HAP-1 (cell line): Measurements from ENCODE around the gene BLVRB.
"Not testable (repeated sequence)": the region's sequence is repeated elsewhere in the genome, so short reads cannot be mapped to it uniquely, and the experiment has no call there.

Experiments
- DNase-seq, 2 experiments: peaks; one replicate each; pipeline ENCODE4 v3.0.0-alpha.2; 2016 to 2020; ENCODE audit warnings: low spot score in 2 of 2
- H3K27me3 ChIP-seq: fragments of 250-450 bp; sonication (Bioruptor Pico); 2 replicates; pipeline ENCODE4 v1.5.1; 2020; ENCODE audit warnings: low read depth, mild to moderate bottlenecking, moderate library complexity
- H3K36me3 ChIP-seq: fragments of 250-450 bp; sonication (Bioruptor Pico); replicated peaks from 2 replicates; pipeline ENCODE4 v1.5.1; 2020; ENCODE audit warnings: mild to moderate bottlenecking
- H3K4me1 ChIP-seq: fragments of 250-450 bp; sonication (Bioruptor Pico); 2 replicates; pipeline ENCODE4 v1.5.1; 2020; ENCODE audit warnings: mild to moderate bottlenecking
- H3K4me3 ChIP-seq: fragments of 250-450 bp; sonication (Bioruptor Pico); 2 replicates; pipeline ENCODE4 v1.5.1; 2020; ENCODE audit warnings: mild to moderate bottlenecking, moderate library complexity
- H3K9me3 ChIP-seq: fragments of 250-450 bp; sonication (Bioruptor Pico); 2 replicates; pipeline ENCODE4 v1.5.1; 2020; ENCODE audit warnings: mild to moderate bottlenecking, moderate library complexity
- in situ Hi-C: fragments of 300-500 bp; cut with MboI; formaldehyde crosslinking; loops from 3 replicates; pipeline ENCODE4 v1.14.3; 2020; ENCODE audit warnings: low sequenced_read_pairs, inconsistent platforms, mixed read lengths

BLVRB gene

DNA sequence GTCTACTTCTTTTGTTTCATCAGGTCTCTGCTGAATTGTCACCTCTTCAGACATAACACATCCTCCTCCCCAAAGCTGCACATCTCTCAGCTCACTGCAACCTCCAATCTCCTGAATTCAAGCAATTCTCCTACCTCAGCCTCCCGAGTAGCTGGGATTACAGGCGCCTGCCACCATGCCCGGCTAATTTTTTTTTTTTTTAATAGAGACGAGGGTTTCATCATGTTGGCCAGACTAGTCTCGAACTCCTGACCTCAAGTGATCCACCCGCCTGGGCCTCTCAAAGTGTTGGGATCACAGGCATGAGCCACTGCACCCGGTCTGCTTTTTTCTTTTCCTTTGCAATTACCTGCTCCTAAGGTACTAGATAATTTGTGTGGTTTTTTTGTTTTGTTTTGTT, 32.8 kb downstream of the BLVRB start:
- in situ Hi-C loops, DNase-seq, H3K4me3 ChIP-seq: not testable (repeated sequence)

DNA sequence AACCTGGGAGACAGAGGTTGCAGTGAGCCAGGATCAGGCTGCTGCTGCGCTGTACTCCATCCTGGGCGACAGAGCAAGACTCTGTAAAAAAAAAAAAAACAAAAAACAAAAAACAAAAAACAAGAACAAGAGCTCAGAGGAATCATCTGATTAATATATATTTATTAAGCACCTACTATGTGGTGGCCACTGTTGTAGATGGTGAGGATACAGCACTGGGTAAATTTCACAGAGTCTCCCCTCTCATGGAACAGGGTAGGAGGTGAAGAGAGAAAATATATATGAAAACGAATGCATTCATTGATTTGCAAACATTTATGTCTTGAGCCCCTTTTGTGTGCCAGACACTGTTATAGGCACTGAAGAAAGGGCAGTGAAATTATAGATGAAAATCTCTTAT, 33.8 kb downstream of the BLVRB start:
- Histone ChIP-seq H3K4me3 (no peak overlapping the region), H3K27me3 (no peaks in the 10 kb centered on the region), H3K4me1 (peaks cover 26% of the 10 kb centered on the region), H3K9me3 (no peaks in the 10 kb centered on the region; the same call in 1 of the 2 replicates), H3K36me3 (no peaks in the 10 kb centered on the region)
- no peak for DNase-seq
- in situ Hi-C loops: no loop called here

More for the DNA sequence above, 32.8 kb downstream of the BLVRB start:
- H3K9me3 ChIP-seq, H3K27me3 ChIP-seq, H3K36me3 ChIP-seq: not testable (repeated sequence)
- peaks cover 26% of the 10 kb centered on the region for H3K4me1 ChIP-seq

DNA sequence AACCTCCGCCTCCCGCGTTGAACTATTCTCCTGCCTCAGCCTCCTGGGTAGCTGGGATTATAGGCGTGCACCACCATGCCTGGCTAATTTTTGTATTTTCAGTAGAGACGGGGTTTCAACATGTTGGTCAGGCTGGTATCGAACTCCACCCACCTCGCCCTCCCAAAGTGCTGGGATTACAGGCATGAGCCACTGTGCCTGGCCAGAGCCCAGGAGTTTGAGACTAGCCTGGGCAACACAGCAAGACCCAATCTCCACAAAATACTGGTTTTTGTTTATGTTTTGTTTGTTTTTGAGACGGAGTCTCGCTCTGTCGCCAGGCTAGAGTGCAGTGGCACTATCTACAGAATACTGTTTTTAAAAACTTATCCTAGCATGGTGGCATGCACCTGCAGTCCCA, 35.3 kb downstream of the BLVRB start:
- H3K4me3 ChIP-seq, in situ Hi-C loops, DNase-seq, H3K36me3 ChIP-seq, H3K27me3 ChIP-seq, H3K9me3 ChIP-seq: not testable (repeated sequence)
- H3K4me1 ChIP-seq: peaks cover 26% of the 10 kb centered on the region

DNA sequence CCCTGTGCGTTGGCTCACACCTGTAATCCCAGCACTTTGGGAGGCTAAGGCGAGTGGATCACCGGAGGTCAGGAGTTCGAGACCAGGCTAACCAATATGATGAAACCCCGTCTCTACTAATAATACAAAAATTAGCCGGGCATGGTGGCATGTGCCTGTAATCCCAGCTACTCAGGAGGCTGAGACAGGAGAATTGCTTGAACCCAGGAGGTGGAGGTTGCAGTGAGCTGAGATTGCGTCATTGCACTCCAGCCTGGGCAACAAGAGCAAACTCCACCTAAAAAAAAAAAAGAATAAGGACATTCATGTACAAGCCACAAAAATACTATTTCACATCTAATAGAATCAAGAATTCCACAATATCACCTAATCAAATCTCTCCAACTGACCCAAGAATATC, 37.3 kb downstream of the BLVRB start:
- H3K9me3 ChIP-seq, DNase-seq, H3K36me3 ChIP-seq, H3K27me3 ChIP-seq, H3K4me3 ChIP-seq, in situ Hi-C loops: not testable (repeated sequence)
- H3K4me1 ChIP-seq: peaks cover 22% of the 10 kb centered on the region

DNA sequence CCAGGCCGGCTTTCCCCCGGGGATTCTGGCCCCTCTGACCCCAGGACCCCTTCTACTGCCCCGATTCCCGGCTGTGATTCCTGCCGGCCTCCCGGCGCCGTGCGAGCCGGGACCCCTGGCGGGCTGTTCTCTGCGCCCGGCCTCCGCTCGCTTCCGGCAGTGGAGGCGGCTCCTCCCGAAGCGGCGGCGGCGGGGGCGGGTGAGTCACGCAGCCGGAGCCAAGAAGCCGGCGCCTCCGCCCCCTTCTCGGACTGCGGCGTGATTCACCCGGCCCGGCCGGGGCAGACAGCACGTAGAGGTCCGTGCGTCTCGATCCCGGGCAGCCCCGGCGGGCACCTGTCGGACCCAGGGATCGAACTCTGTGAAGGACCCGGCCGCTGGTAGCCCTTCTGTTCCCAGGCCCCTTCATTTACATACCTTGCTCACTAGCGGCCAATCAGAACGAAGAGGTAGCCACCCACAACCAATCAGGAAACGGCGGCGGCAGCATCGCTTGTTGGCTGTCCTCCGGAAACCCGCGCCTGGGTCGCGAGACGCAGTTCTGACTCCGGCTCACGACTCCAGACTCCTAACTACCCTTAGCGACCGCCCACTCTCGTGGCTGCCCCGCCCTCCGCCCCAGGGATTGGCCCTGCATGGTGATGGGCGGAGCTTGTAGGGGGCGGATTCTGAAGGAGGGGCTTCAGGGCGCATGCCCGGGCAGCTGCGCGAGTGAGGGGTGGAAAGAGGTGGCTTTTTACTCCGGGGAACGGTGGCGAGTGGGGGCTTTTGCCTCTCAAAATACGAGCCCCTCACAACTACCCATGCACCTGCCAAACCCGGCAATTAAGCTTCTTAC, 39.9 kb downstream of the BLVRB start, which contains the start of gene SERTAD1:
TSS of gene SERTAD1 (minus strand) at position 543 of the 838 bp plus-strand sequence. CDS start 2,446 bp downstream, outside the sequence.
- no peaks in the 10 kb centered on the region for H3K9me3 ChIP-seq
- H3K27me3 ChIP-seq: no peaks in the 10 kb centered on the region
- peak; percentile 97 to 100 for DNase-seq
- H3K36me3 ChIP-seq: no peaks in the 10 kb centered on the region; the same call in 1 of the 2 replicates
- in situ Hi-C loops: no loop called here
- H3K4me1 ChIP-seq: peaks cover 15% of the 10 kb centered on the region
- peak within 1 kb of the TSS; percentile 85 for H3K4me3 ChIP-seq

DNA sequence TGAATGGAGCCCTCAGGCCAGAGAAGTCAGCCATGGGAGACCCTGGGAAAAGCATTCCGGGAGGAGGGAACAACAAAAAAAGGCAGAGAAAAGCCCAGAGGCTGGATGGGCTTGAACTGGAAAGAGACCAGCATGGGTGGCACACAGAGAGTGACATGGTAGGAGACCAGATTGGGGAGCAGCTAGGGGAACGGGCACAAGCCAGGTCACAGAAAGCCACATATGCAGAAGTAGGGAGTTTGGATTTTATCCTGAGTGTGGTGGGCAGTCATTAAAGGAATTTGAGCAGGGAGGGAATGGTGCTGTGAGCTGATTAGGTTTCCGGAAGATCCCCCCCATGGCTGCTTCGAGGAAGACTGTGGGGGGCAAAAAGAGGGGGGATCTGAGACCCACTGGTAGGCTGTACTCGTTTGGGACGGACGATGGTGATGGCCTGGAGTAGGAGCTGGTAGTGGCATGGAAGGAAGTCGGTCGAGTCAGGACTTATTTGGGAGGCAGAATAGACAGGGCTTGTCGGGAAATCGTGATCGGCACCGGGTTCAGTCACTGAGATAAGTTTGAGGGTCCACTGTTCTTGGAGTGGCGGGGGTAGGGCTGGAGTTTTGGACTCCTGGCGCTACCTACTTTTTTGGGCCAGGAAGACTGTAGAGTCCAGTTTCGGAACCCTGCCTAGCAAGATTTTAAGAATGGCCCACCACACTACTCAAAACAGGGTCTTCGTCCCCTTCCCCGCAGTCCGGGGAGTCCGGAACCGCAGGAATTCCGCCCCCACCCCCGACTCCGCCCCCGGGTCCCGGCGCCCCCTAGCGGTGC, 40.7 kb downstream of the BLVRB start:
- Histone ChIP-seq H3K4me3 (peak overlapping the region; percentile 85), H3K36me3 (no peaks in the 10 kb centered on the region; the same call in 1 of the 2 replicates), H3K4me1 (peaks cover 15% of the 10 kb centered on the region), H3K9me3 (no peaks in the 10 kb centered on the region), H3K27me3 (no peaks in the 10 kb centered on the region)
- in situ Hi-C loops: no loop called here
- DNase-seq: peak; percentile 20 to 78

DNA sequence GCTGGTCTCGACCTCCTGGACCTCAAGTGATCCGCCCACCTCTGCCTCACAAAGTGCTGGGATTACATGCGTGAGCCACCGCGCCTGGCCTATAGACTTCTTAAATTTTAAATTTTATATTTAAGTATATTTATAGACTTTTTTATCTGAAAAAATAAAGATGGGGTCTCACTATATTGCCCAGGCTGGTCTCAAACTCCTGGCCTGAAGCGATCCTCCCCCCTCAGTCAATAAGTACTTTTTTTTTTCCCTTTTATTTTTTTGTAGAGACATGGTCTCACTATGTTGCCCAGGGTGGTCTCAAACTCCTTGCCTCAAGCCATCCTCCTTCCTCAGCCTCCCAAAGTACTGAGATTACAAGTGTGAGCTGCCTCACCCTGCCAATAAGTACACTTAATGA, 41.6 kb downstream of the BLVRB start:
- no peaks in the 10 kb centered on the region for H3K9me3 ChIP-seq
- in situ Hi-C loops: no loop called here
- no peaks in the 10 kb centered on the region; the same call in 1 of the 2 replicates for H3K36me3 ChIP-seq
- H3K4me3 ChIP-seq: no peak overlapping the region
- DNase-seq: no peak
- H3K4me1 ChIP-seq: peaks cover 11% of the 10 kb centered on the region
- H3K27me3 ChIP-seq: no peaks in the 10 kb centered on the region

DNA sequence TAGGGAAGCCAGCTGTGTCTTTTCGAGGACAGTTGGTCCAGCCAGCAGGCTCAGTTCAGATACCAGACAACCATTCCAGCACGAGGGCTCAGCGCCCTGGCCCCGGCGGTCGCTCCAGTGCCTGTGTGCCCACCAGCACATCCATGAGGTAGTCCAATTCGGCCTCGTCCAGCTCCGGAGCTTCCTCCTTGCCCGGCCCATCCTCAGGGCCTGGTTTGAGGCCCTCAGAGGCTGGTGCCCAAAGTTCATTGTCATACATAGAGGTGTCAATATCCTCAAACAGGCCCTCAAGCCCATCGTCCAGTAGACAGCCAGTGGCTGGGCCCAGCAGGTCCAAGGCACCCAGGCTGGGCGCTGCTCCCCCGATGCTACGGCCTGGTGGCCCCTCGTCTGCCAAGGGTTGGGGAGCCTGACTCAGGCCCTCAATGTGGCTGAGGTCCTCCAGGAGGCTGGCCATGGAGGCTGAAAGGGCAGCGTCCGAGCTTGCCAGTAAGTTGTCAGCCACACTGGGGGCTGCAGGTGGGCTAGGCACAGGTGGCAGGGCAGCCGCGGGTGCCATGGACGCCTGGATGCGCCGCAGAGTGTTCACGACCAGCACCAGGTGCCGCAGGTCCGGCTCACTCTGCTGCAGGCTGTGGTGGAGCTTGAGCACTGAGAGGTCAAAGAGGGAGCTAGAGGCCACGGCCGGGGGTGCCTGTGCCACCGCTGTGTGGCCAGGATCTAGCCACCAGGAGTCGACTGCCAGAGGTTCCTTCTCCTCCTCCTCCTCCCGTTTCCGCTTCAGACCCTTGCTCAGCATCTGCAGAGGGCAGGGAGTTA, 42.6 kb downstream of the BLVRB start:
- Histone ChIP-seq H3K9me3 (no peaks in the 10 kb centered on the region), H3K4me3 (no peak overlapping the region), H3K4me1 (peaks cover 9% of the 10 kb centered on the region), H3K27me3 (no peaks in the 10 kb centered on the region), H3K36me3 (no peaks in the 10 kb centered on the region; the same call in 1 of the 2 replicates)
- no peak for DNase-seq
- in situ Hi-C loops: no loop called here

DNA sequence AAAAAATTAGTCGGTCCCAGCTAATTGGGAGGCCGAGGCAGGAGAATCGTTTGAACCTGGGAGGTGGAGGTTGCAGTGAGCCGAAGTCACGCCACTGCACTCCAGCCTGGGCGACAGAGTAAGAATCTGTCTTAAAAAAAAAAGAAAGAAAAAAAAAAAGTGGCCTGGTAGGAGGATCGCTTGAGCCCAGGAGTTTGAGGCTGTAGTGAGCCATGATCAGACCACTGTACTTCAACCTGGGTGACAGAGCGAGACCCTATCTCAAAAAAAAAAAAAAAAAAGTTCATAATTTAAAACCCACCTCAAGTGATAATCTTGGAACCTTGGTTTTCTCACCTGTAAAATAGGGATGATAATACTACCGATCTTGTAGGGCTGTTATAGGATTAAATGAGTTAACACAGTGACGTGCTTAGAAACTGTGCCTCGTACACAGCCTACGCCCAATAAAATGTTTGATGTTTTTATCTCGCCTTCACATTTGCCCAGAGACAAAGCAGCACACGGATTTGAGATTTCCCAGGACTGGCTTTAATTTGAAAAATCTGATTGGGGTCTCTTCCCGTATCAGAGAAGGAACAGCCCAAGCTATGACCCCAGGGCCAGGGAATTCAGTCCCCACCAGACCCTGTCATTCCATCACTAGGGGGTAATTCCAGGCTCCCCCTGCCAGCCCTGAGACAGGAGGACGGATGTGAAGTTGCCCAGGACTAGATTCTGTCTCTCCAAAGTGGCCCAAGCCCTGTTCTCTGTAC, 43.4 kb downstream of the BLVRB start:
- H3K9me3 ChIP-seq: no peaks in the 10 kb centered on the region
- no peaks in the 10 kb centered on the region for H3K27me3 ChIP-seq
- H3K36me3 ChIP-seq: no peaks in the 10 kb centered on the region; the same call in 1 of the 2 replicates
- in situ Hi-C loops: no loop called here
- no peak overlapping the region for H3K4me3 ChIP-seq
- peaks cover 9% of the 10 kb centered on the region for H3K4me1 ChIP-seq
- no peak for DNase-seq

DNA sequence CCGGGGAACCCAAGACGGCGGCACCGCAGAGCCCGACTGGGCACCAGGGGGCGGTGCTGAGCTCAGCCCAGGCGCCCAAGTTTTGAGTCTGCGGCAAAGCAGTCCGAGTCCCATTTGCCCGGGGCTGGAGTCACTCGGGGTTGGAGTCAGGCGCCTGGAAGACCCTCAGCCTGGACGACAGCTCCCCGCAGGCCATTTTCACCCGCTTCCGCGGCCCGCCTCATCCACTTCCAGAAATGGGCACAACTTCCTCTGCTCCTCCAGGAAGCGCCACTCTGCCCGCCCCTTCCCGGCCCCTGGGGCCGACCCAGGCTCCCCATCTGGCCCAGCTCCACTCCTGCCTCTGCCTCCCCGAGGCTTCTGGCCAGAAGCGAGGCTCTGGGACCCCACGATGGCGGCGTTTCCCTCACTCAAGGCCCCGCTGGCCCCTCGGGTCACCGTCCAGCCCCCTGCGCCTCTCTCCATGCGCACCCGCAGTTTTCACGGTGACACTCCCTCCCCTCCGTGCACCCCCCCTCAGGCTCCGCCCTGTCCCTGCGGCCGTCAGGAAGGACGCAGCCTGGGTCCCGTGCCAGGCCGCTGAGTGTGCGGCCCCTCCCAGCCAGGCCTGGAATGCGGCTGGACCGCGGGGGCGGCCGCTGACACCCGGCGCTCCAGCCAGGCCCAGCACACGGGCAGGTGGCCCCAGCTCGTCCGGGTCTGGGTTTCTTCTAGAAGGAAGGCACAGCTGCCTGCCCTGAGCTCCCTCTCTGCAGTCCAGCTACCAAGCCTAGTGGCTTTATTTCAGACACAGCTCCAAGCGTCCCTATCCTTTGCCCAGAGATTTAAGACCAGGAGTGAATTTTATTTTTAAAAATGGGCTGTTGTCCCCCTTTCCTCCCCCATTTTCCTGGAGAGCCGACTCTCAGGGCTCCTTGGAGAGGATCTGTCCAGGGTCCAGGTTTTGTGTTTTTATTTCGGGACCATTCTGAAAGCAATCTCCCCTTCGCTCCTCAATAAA, 44.5 kb downstream of the BLVRB start:
- H3K9me3 ChIP-seq: no peaks in the 10 kb centered on the region
- peak overlapping the region; percentile 43 for H3K4me3 ChIP-seq
- DNase-seq: peak; percentile 72 to 90
- no peaks in the 10 kb centered on the region; the same call in 1 of the 2 replicates for H3K36me3 ChIP-seq
- no peaks in the 10 kb centered on the region for H3K27me3 ChIP-seq
- in situ Hi-C loops: no loop called here
- peaks cover 9% of the 10 kb centered on the region for H3K4me1 ChIP-seq

DNA sequence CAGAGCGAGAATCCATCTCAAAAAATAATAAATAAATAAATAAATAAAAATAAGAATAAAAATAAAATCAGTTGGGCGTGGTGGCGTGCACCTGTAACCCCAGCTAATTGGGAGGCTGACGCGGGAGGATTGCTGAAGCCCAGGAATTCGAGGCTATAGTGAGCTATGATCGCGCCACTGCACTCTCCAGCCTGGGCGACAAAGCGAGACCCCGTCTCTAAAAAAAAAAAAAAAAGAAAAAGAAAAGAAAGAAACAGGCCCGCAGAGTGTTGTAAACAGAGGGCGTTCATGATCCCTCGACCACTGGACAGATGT, 45.1 kb downstream of the BLVRB start:
- no peaks in the 10 kb centered on the region; the same call in 1 of the 2 replicates for H3K36me3 ChIP-seq
- H3K4me1 ChIP-seq: peaks cover 9% of the 10 kb centered on the region
- peak overlapping the region; percentile 43 for H3K4me3 ChIP-seq
- H3K27me3 ChIP-seq: no peaks in the 10 kb centered on the region
- no peak for DNase-seq
- in situ Hi-C loops: no loop called here
- no peaks in the 10 kb centered on the region for H3K9me3 ChIP-seq

DNA sequence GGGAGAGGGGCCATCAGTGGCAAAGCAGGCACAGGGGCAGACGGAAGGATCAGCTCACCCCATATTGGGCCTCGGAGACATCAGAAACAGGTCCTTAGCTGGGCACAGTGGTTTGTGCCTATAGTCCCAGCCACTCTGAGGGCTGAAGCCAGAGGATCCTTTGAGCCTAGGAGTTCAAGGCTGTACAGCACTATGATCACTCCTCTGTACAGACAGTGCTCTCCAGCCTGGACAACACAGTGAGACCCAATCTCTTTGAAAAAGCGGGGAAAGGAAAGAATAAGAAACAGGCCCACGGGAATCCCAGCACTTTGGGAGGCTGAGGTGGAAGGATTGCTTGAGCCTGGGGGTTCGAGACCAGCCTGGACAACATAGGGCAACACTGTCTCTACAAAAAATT, 45.8 kb downstream of the BLVRB start:
- Histone ChIP-seq H3K4me1 (peaks cover 9% of the 10 kb centered on the region), H3K36me3 (no peaks in the 10 kb centered on the region; the same call in 1 of the 2 replicates), H3K27me3 (no peaks in the 10 kb centered on the region), H3K9me3 (no peaks in the 10 kb centered on the region), H3K4me3 (no peak overlapping the region)
- no peak for DNase-seq
- in situ Hi-C loops: no loop called here
